K562 (cell line): Measurements from ENCODE around the gene AFDN. TPM values are rescaled to one million over a fixed set of nuclear protein-coding genes. Genes with fewer than 3 reads are reported as not detected.

Experiments
- ARID1B ChIP-seq: fragments of 450-650 bp; IDR thresholded peaks from 2 replicates; pipeline ENCODE4 v1.6.1; 2016; ENCODE audit warnings: antibody characterized with exemption, mild to moderate bottlenecking, inconsistent platforms
- HIVEP1 ChIP-seq: fragments of 250-450 bp; sonication (Bioruptor Pico); IDR thresholded peaks from 2 replicates; pipeline ENCODE4 v1.4.0; 2020; ENCODE audit warnings: mild to moderate bottlenecking
- L3MBTL2 ChIP-seq: fragments of 450-650 bp; IDR thresholded peaks from 2 replicates; pipeline ENCODE4 v1.6.1; 2016; ENCODE audit warnings: mild to moderate bottlenecking, moderate library complexity
- MAZ ChIP-seq, 2 experiments: fragments of 450-650 bp in 1 of 2; sonication (generic) in 1 of 2; formaldehyde crosslinking; IDR thresholded peaks in 1 of 2; conservative IDR thresholded peaks in 1 of 2; 2 replicates each; pipeline versions ENCODE4 v1.4.0 to v1.5.0; 2020; ENCODE audit warnings: mild to moderate bottlenecking in 1 of 2, missing genetic modification reagents in 1 of 2
- NRF1 ChIP-seq, 2 experiments: fragments of 450-650 bp; IDR thresholded peaks in 1 of 2; conservative IDR thresholded peaks in 1 of 2; 2 replicates each; pipeline ENCODE4 v1.6.1; 2014; ENCODE audit warnings: mild to moderate bottlenecking in 2 of 2
- PHTF2 ChIP-seq: fragments of 250-450 bp; sonication (Bioruptor Pico); IDR thresholded peaks from 2 replicates; pipeline ENCODE4 v1.5.0; 2021; ENCODE audit warnings: mild to moderate bottlenecking
- PTRF ChIP-seq: fragments of 450-650 bp; IDR thresholded peaks from 2 replicates; pipeline ENCODE4 v1.6.1; 2016; ENCODE audit warnings: mild to moderate bottlenecking, missing genetic modification characterization, missing compliant biosample characterization
- PYGO2 ChIP-seq: fragments of 450-650 bp; IDR thresholded peaks from 2 replicates; pipeline ENCODE4 v1.6.1; 2016; ENCODE audit warnings: mild to moderate bottlenecking, missing genetic modification characterization, moderate library complexity, missing compliant biosample characterization
- RFX7 ChIP-seq: fragments of 250-450 bp; sonication (Bioruptor Pico); IDR thresholded peaks from 2 replicates; pipeline ENCODE4 v1.5.1; 2021; ENCODE audit warnings: mild to moderate bottlenecking
- SMAD2 ChIP-seq: fragments of 150-350 bp; IDR thresholded peaks from 2 replicates; pipeline ENCODE4 v1.6.1; 2014; ENCODE audit warnings: low read depth, mild to moderate bottlenecking, low read length
- SMAD4 ChIP-seq: fragments of 250-450 bp; sonication (Bioruptor Pico); conservative IDR thresholded peaks from 2 replicates; pipeline ENCODE4 v1.8.0; 2021; ENCODE audit warnings: inconsistent platforms, mild to moderate bottlenecking, moderate library complexity
- SMARCA5 ChIP-seq: fragments of 450-650 bp; IDR thresholded peaks from 2 replicates; pipeline ENCODE4 v1.6.1; 2016
- SRSF7 ChIP-seq: fragments of 200-400 bp; formaldehyde crosslinking; optimal IDR thresholded peaks from 2 replicates; pipeline ENCODE3; 2017; ENCODE audit warnings: mild to moderate bottlenecking, low read depth, low read length
- ZNF24 ChIP-seq: fragments of 450-650 bp; IDR thresholded peaks from 2 replicates; pipeline ENCODE4 v1.6.1; 2016
- polyA plus RNA-seq, 8 experiments: library from polyadenylated mRNA; depleted of rRNA in 4 of 8; stranded (reverse) in 5 of 8; unstranded in 3 of 8; fragments of >200 nt; fragmentation: Nextera tagmentation in 2 of 8; fragmentation: Illumina TruSeq in 1 of 8; extraction: Ambion mirVana in 2 of 8; extraction: Trizol in 1 of 8; gene quantifications; 2 replicates each; pipeline versions ENCODE4 v1.2.1 to v1.2.3, GENCODE V29; 2011 to 2014; ENCODE audit warnings: inconsistent platforms in 1 of 8, missing spikeins in 1 of 8
- total RNA-seq, 7 experiments: library from RNA; depleted of rRNA in 6 of 7; stranded (reverse); fragments of >200 nt in 6 of 7; fragmentation: Illumina TruSeq in 2 of 7; extraction: Trizol in 2 of 7; gene quantifications; 2 replicates each; pipeline versions ENCODE4 v1.2.1 to v1.2.3, GENCODE V29; 2011 to 2021; ENCODE audit warnings: low replicate concordance in 1 of 7
- TF ChIP-seq, protein P1 (sequence below): fragments of 250-450 bp; sonication (Bioruptor Pico); IDR thresholded peaks from 2 replicates; pipeline ENCODE4 v1.8.0; 2022; ENCODE audit warnings: inconsistent platforms, mild to moderate bottlenecking, moderate library complexity, borderline replicate concordance
- TF ChIP-seq, protein P2 (sequence below): fragments of 200-800 bp; sonication (Bioruptor generic); IDR thresholded peaks from 2 replicates; pipeline ENCODE4 v1.6.1; 2017; ENCODE audit warnings: missing genetic modification characterization, missing compliant biosample characterization
- TF ChIP-seq, protein P3 (sequence below), 2 experiments: fragments of 450-650 bp; IDR thresholded peaks; 2 replicates each; pipeline ENCODE4 v1.6.1; 2018; ENCODE audit warnings: mild to moderate bottlenecking in 2 of 2, low read depth in 1 of 2; ENCODE audit not compliant: partially characterized antibody in 2 of 2

Gene AFDN
- total and polyA plus RNA-seq, 9 of the 15 experiments (the other 6 are each of a cell fraction or from before 2014, with no cell fraction given), result 7.2 to 129 (median 105) TPM

DNA sequence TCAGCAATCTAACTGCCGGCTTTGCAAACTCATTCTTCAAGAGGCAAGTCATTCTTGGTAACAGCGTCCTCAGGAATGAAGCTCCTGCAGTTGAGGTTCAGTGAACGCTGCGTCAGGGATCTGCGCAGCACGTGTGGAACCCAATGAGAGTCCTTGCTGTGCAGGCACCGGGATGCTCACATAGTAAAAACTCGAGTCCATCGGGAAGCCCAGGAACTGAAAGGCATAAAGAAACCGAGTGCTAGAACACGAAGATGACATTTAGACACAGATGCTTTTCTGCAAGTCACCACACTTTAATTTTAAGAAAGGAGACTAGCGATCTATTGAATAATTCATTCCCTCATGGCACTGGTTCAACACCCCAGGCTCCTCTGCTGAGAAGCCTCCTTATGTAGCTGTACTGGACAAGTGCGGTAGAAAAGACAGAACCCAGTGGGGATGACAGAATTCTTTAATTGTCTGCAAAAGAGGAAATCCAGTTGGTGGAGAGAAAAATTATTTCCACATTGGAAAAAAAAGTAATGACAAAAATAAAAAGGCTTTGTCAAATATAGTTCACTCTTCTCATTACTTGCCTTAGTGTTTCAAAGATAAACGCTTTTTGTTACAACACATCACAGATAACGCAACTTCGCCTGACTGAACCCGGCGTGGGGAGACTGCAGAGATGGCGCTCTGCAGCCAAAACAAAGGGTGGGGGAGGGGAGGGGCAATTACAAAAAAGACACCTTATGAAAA is 1.9 kb upstream of the AFDN start (continued):
- TF ChIP-seq, protein P1, sequence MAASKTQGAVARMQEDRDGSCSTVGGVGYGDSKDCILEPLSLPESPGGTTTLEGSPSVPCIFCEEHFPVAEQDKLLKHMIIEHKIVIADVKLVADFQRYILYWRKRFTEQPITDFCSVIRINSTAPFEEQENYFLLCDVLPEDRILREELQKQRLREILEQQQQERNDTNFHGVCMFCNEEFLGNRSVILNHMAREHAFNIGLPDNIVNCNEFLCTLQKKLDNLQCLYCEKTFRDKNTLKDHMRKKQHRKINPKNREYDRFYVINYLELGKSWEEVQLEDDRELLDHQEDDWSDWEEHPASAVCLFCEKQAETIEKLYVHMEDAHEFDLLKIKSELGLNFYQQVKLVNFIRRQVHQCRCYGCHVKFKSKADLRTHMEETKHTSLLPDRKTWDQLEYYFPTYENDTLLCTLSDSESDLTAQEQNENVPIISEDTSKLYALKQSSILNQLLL, result no peak
- peak; percentile 15; the same call in 1 of the 2 replicates for TF ChIP-seq ARID1B
- no peak for TF ChIP-seq PHTF2
- no peak for TF ChIP-seq HIVEP1 (CRISPR knock-in tag)
- 0 out of 2 replicates have a peak, but pooled peaks have one; percentile 8 for TF ChIP-seq ZNF24
- peak; percentile 47 for TF ChIP-seq L3MBTL2
- no peak for TF ChIP-seq SMARCA5
- TF ChIP-seq SMAD2, result no peak
- TF ChIP-seq, protein P2, sequence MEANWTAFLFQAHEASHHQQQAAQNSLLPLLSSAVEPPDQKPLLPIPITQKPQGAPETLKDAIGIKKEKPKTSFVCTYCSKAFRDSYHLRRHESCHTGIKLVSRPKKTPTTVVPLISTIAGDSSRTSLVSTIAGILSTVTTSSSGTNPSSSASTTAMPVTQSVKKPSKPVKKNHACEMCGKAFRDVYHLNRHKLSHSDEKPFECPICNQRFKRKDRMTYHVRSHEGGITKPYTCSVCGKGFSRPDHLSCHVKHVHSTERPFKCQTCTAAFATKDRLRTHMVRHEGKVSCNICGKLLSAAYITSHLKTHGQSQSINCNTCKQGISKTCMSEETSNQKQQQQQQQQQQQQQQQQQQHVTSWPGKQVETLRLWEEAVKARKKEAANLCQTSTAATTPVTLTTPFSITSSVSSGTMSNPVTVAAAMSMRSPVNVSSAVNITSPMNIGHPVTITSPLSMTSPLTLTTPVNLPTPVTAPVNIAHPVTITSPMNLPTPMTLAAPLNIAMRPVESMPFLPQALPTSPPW (CRISPR knock-in tag), result peak; percentile 44; the same call in 1 of the 2 replicates
- peak; percentile 90 to 91 for TF ChIP-seq NRF1 (conservative IDR thresholded peaks at IDR 0.05 in 1 of 2, IDR thresholded peaks at IDR 0.05 in 1 of 2)
- TF ChIP-seq, protein P3, sequence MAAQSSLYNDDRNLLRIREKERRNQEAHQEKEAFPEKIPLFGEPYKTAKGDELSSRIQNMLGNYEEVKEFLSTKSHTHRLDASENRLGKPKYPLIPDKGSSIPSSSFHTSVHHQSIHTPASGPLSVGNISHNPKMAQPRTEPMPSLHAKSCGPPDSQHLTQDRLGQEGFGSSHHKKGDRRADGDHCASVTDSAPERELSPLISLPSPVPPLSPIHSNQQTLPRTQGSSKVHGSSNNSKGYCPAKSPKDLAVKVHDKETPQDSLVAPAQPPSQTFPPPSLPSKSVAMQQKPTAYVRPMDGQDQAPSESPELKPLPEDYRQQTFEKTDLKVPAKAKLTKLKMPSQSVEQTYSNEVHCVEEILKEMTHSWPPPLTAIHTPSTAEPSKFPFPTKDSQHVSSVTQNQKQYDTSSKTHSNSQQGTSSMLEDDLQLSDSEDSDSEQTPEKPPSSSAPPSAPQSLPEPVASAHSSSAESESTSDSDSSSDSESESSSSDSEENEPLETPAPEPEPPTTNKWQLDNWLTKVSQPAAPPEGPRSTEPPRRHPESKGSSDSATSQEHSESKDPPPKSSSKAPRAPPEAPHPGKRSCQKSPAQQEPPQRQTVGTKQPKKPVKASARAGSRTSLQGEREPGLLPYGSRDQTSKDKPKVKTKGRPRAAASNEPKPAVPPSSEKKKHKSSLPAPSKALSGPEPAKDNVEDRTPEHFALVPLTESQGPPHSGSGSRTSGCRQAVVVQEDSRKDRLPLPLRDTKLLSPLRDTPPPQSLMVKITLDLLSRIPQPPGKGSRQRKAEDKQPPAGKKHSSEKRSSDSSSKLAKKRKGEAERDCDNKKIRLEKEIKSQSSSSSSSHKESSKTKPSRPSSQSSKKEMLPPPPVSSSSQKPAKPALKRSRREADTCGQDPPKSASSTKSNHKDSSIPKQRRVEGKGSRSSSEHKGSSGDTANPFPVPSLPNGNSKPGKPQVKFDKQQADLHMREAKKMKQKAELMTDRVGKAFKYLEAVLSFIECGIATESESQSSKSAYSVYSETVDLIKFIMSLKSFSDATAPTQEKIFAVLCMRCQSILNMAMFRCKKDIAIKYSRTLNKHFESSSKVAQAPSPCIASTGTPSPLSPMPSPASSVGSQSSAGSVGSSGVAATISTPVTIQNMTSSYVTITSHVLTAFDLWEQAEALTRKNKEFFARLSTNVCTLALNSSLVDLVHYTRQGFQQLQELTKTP (IDR thresholded peaks at IDR 0.05; ENCODE audit: low read depth in 1 of 2, partially characterized antibody in 2 of 2), result peak in 1 of 2 experiments; percentile 16
- no peak for TF ChIP-seq MAZ (CRISPR knock-in tag; conservative IDR thresholded peaks at IDR 0.05 in 1 of 2, IDR thresholded peaks at IDR 0.05 in 1 of 2)
- no peak for TF ChIP-seq RFX7 (CRISPR knock-in tag)
- TF ChIP-seq SRSF7, result no peak
- TF ChIP-seq SMAD4 (CRISPR knock-in tag), result peak; percentile 78; the same call in 1 of the 2 replicates
- no peak for TF ChIP-seq PYGO2 (tag)
- no peak for TF ChIP-seq PTRF
